Upper lobe of left lung (tissue), 6 donors: ENCODE data around the gene GCFC2. TPM values are rescaled to one million over a fixed set of nuclear protein-coding genes. Genes with fewer than 3 reads are reported as not detected.

Source experiments
- ATAC-seq, 2 donors: fragments of 200-7000 bp; cut with Tn5 transposase; one replicate each; pipeline ENCODE4 v1.9.1; 2022; ENCODE audit warnings: mild to moderate bottlenecking in 2 of 2, moderate library complexity in 2 of 2; ENCODE audit not compliant: low FRiP score in 2 of 2
- DNase-seq, 2 donors: peaks; one replicate each; pipeline ENCODE4 v3.0.0-alpha.2; 2019 to 2020
- H3K27ac ChIP-seq, 4 donors: fragments of 200-600 bp; sonication (generic); one replicate each; pipeline ENCODE4 v1.5.1; 2016 to 2019
- H3K27me3 ChIP-seq, 4 donors: fragments of 200-600 bp; sonication (generic); one replicate each; pipeline ENCODE4 v1.5.1; 2017 to 2019
- H3K36me3 ChIP-seq, 4 donors: fragments of 200-600 bp; sonication (generic); one replicate each; pipeline ENCODE4 v1.5.1; 2016 to 2019
- H3K4me1 ChIP-seq, 4 donors: fragments of 200-600 bp; sonication (generic); one replicate each; pipeline ENCODE4 v1.5.1; 2018 to 2019
- H3K4me3 ChIP-seq, 4 donors: fragments of 200-600 bp; sonication (generic); one replicate each; pipeline ENCODE4 v1.5.1; 2017 to 2019; ENCODE audit warnings: mild to moderate bottlenecking in 2 of 4, moderate library complexity in 1 of 4
- H3K9me3 ChIP-seq, 4 donors: fragments of 200-600 bp; sonication (generic); one replicate each; pipeline ENCODE4 v1.5.1; 2018 to 2019
- EP300 ChIP-seq, 4 donors: sonication (generic); formaldehyde crosslinking; IDR thresholded peaks; one replicate each; pipeline ENCODE4 v1.5.1; 2017; ENCODE audit warnings: antibody characterized with exemption in 4 of 4, control low read depth in 2 of 4
- POLR2A ChIP-seq, 4 donors: fragments of 450-650 bp; IDR thresholded peaks; one replicate each; pipeline ENCODE4 v1.5.1; 2016 to 2017; ENCODE audit warnings: antibody characterized with exemption in 4 of 4, mild to moderate bottlenecking in 2 of 4
- POLR2AphosphoS5 ChIP-seq, 2 donors: sonication (generic); formaldehyde crosslinking; IDR thresholded peaks; one replicate each; pipeline ENCODE4 v1.5.1; 2017; ENCODE audit warnings: antibody characterized with exemption in 2 of 2
- WGBS, 2 donors: methylation state at CpG; one replicate each; pipeline ENCODE4 v1.1.5; 2017 to 2018; 5-methylcytosine and 5-hydroxymethylcytosine counted together
- total RNA-seq, 6 donors: library from RNA; depleted of rRNA in 4 of 6; stranded (reverse); fragments of >200 nt in 4 of 6; gene quantifications; one replicate each; pipeline versions ENCODE4 v1.1.0 to v1.2.1, GENCODE V29; 2016 to 2021
- TF ChIP-seq, protein P1 (sequence below), 6 experiments: fragments of 450-650 bp in 4 of 6; fragments of 200-600 bp in 2 of 6; sonication (generic) in 2 of 6; IDR thresholded peaks; one replicate each; pipeline ENCODE4 v1.5.1; 2016 to 2019; ENCODE audit warnings: antibody characterized with exemption in 6 of 6
- donor health status: DM: no; HTN: no; CAD: no; lungs with moderate emphysema.
- donor health status: DM: no; HTN: yes; CAD: no; lungs with severe emphysema.

Gene GCFC2
- total RNA-seq, 6 donors from 2014 or later = 13.7 to 75.4 (median 26.4) TPM

DNA sequence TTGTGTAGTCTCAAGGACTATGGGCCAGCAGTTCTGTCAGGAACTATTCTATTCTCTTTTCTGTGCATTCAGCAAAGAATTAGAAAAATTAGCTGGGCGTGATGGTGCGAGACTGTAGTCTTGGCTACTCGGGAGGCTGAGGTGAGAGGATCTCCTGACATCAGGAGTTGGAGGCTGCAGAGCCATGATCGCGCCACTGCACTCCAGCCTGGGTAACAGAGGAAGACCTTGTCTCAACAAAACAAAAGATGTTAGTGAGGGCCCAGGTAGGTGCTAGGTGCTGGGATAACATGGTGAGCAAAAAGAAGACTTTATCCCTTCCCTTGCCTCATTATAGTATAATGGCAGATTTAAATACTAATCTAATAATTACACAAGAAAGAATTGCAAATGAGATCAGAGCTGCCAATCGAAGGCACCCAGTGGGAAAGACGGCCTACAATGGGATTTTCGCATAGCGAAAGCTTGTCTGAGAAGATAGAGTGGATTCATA is 64.6 kb downstream of the GCFC2 start:
- WGBS, 2 donors = 81 to 84% methylated on average over 9 of the region's 9 CpGs
- H3K27me3 ChIP-seq = no peaks in the 10 kb centered on the region
- ATAC-seq (no peak), DNase-seq (no peak)
- H3K27ac ChIP-seq = peak overlapping the region; percentile 74 to 87 (median 83)
- H3K4me1 ChIP-seq = peaks cover 14 to 26% (median 18%) of the 10 kb centered on the region in 4 donors
- peak overlapping the region; percentile 70 to 96 (median 80) for H3K4me3 ChIP-seq
- H3K9me3 ChIP-seq = no peaks in the 10 kb centered on the region
- H3K36me3 ChIP-seq = peaks cover 0 to 8% (median 4%) of the 10 kb centered on the region in 4 donors
- TF ChIP-seq, protein P1, sequence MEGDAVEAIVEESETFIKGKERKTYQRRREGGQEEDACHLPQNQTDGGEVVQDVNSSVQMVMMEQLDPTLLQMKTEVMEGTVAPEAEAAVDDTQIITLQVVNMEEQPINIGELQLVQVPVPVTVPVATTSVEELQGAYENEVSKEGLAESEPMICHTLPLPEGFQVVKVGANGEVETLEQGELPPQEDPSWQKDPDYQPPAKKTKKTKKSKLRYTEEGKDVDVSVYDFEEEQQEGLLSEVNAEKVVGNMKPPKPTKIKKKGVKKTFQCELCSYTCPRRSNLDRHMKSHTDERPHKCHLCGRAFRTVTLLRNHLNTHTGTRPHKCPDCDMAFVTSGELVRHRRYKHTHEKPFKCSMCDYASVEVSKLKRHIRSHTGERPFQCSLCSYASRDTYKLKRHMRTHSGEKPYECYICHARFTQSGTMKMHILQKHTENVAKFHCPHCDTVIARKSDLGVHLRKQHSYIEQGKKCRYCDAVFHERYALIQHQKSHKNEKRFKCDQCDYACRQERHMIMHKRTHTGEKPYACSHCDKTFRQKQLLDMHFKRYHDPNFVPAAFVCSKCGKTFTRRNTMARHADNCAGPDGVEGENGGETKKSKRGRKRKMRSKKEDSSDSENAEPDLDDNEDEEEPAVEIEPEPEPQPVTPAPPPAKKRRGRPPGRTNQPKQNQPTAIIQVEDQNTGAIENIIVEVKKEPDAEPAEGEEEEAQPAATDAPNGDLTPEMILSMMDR (IDR thresholded peaks at IDR 0.05) = no peak
- TF ChIP-seq POLR2AphosphoS5 (IDR thresholded peaks at IDR 0.05) (no peak), POLR2A (IDR thresholded peaks at IDR 0.05) (no peak), EP300 (IDR thresholded peaks at IDR 0.05) (no peak)

DNA sequence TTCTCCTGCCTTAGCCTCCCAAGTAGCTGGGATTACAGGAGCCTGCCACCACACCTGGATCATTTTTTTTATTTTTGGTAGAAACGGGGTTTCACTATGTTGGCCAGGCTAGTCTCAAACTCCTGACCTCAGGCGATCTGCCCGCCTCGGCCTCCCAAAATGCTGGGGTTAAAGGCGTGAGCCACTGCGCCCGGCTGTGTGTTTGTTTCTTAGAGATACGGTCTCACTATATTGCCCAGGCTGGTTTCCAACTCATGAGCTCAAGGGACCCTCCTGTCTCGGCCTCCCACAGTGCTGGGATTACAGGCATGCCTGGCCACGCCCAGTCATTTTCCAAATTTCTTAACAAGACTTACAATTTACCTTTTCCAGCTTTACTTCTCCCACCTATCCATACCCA is 65.1 kb downstream of the GCFC2 start:
- Histone ChIP-seq H3K4me1 (peaks cover 14 to 31% (median 23%) of the 10 kb centered on the region in 4 donors), H3K4me3 (no peak overlapping the region), H3K9me3 (no peaks in the 10 kb centered on the region), H3K27me3 (no peaks in the 10 kb centered on the region), H3K36me3 (peaks cover 0 to 3% (median under 1%) of the 10 kb centered on the region in 4 donors), H3K27ac (no peak overlapping the region)
- 97% methylated on average over 10 of the region's 10 CpGs for WGBS, 2 donors
- ATAC-seq = no peak
- TF ChIP-seq POLR2AphosphoS5 (IDR thresholded peaks at IDR 0.05) (no peak), POLR2A (IDR thresholded peaks at IDR 0.05) (no peak), EP300 (IDR thresholded peaks at IDR 0.05) (no peak)
- TF ChIP-seq, protein P1 (IDR thresholded peaks at IDR 0.05) = no peak
- peak in 1 of 2 donors; percentile 20 for DNase-seq

DNA sequence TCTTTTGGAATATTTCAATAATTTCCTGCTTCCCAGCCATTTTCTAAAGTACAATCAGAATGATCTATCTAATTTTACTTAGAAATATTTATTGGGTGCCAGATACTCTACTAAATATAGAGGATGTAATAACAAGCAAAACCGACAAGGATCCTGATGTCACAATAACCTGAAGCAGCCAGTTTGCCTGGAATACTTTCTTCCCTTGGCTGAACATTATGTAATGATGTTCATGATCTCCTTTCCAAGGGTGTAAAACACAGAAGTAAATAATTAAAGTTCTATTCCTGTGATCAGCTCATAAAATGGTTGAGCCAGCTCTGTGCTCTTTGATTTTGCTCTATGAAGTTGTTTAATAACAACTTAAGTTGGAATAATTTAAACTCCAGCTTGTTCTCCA is 66.7 kb downstream of the GCFC2 start:
- no peak for TF ChIP-seq POLR2A (IDR thresholded peaks at IDR 0.05)
- no peak for TF ChIP-seq POLR2AphosphoS5 (IDR thresholded peaks at IDR 0.05)
- ATAC-seq (no peak), DNase-seq (no peak)
- Histone ChIP-seq H3K4me1 (peaks cover 13 to 31% (median 24%) of the 10 kb centered on the region in 4 donors), H3K36me3 (no peaks in the 10 kb centered on the region), H3K27me3 (no peaks in the 10 kb centered on the region), H3K27ac (no peak overlapping the region), H3K9me3 (no peaks in the 10 kb centered on the region), H3K4me3 (no peak overlapping the region)
- WGBS, 2 donors = 52 to 60% methylated on average over 1 of the region's 1 CpG

DNA sequence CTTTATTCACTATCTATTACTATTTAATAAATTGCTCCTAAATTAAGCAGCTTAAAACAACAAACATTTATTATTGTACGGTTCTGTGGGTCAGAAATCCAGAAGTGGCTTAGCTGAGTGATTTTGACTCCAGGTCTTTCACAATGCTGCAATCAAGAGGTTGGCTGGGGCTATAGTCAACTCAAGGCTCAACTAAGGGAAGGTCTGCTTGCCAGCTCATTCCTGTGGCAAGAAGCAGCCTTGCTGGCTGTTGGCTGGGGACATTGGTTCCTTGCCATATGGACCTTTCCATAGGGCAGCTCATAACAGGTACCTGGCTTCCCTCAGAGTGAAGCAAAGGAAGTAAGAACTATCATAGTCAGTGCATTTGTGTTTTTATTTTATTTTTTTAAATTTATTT is 69.1 kb downstream of the GCFC2 start:
- H3K27ac ChIP-seq = peak overlapping the region in 1 of 4 donors; percentile 5
- DNase-seq (peak in 1 of 2 donors; percentile 72), ATAC-seq (peak in 1 of 2 donors; percentile 58)
- no peak for TF ChIP-seq EP300 (IDR thresholded peaks at IDR 0.05)
- no peak for TF ChIP-seq POLR2A (IDR thresholded peaks at IDR 0.05)
- TF ChIP-seq POLR2AphosphoS5 (IDR thresholded peaks at IDR 0.05) = no peak
- TF ChIP-seq, protein P1 (IDR thresholded peaks at IDR 0.05) = no peak
- WGBS, 2 donors = 59 to 72% methylated on average over 1 of the region's 1 CpG
- no peaks in the 10 kb centered on the region for H3K9me3 ChIP-seq
- no peaks in the 10 kb centered on the region for H3K36me3 ChIP-seq
- no peak overlapping the region for H3K4me3 ChIP-seq
- H3K27me3 ChIP-seq = no peaks in the 10 kb centered on the region
- H3K4me1 ChIP-seq = peaks cover 0 to 18% (median 12%) of the 10 kb centered on the region in 4 donors

DNA sequence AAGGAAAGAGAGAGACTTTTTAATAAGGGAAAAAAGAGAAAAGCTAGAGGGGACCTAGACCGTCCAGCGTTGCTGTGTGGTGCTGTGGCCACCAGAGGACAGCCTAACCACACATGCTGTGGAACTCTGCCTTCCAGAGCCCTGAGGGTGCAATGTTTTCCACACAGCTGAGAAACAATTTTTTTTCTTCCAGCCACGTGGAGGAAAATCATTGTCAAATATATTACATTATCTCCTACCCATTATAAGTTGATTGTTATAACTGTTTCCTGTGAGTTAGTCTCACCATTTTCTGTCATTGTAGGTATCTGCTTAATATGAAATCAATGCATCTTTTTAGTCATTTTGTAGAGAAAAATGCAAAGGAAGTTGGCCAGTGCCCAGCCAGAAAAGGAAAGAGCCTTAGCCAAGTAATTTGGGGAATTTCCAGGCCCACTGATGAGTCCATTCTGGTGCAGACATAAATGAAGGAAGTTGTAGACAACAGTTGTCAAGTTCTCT is 70.0 kb downstream of the GCFC2 start:
- Histone ChIP-seq H3K4me3 (no peak overlapping the region), H3K27ac (peak overlapping the region in 1 of 4 donors; percentile 5), H3K4me1 (peaks cover 0 to 12% (median 8%) of the 10 kb centered on the region in 4 donors), H3K9me3 (no peaks in the 10 kb centered on the region), H3K36me3 (no peaks in the 10 kb centered on the region), H3K27me3 (no peaks in the 10 kb centered on the region)
- WGBS, 2 donors = 0 to 2% methylated on average over 3 of the region's 3 CpGs
- ATAC-seq (peak; percentile 95 to 98), DNase-seq (peak in 1 of 2 donors; percentile 67)
- TF ChIP-seq, protein P1 (IDR thresholded peaks at IDR 0.05) = peak; percentile 66 to 94 (median 84)
- TF ChIP-seq POLR2A (IDR thresholded peaks at IDR 0.05) = no peak
